ENCODE results near the gene TRAPPC1. TPM values are rescaled to one million over a fixed set of nuclear protein-coding genes. Genes with fewer than 3 reads are reported as not detected.

The TRAPPC1 gene
- total and polyA plus RNA-seq, 2 of the 8 experiments (the other 6 are each of a cell fraction or from before 2014, with no cell fraction given), result 114 to 170 TPM

DNA sequence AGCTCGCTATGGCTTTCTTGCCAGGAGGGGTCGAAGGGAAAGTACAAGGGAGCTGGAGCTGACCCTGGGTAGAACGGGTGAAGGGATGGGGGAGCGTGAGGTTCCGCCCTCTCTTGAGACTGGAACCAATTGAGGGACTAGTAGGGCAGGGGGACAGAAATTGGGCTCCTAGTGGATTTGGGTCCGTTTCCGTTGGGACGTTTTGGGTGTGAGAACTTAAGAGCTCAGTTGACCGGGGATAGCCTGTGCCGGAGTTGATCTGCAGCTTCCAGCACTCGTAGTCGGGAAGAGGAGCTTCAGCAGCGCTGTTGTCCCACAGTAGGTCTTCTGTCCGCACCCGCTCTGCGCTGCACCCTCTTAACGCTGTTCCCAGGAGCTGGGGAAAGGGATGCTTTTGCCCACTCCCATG is 741 bp upstream of the TRAPPC1 start:
- H3K36me3 ChIP-seq (ENCODE audit: control insufficient read depth in 2 of 4, insufficient read depth in 4 of 4, low read length in 3 of 4), result peaks cover 5 to 19% (median 9%) of the 10 kb centered on the region in 4 experiments; a peak in 5 of 8 replicates
- CTCF ChIA-PET (ENCODE audit: partially characterized antibody), result interaction anchor here (0.6 to 5.7 kb wide), 27 partner anchors 10 to 189 kb away, joined by 3 to 33 read pairs (median 4); partner anchors contain the start of gene ALOXE3

More for the DNA sequence above, 741 bp upstream of the TRAPPC1 start:
- Histone ChIP-seq H3K79me1 (ENCODE audit: low read depth, low read length) (no peaks in the 10 kb centered on the region), H3K23me2 (ENCODE audit: low read depth, low read length) (peaks cover 15% of the 10 kb centered on the region), H3K4me1 (replicated peaks in 1 of 4; ENCODE audit: control insufficient read depth in 3 of 4, insufficient read depth in 4 of 4, low read length in 3 of 4) (peaks cover 0 to 5% (median 3%) of the 10 kb centered on the region in 4 experiments; a peak in 4 of 7 replicates), H2BK12ac (ENCODE audit: low read depth, low read length) (no peak overlapping the region), H3K18ac (ENCODE audit: extremely low read depth, low read length) (peak overlapping the region; percentile 97; the same call in 1 of the 2 replicates), H3K27me3 (replicated peaks in 1 of 4; ENCODE audit: control insufficient read depth in 3 of 4, extremely low read depth in 1 of 4, insufficient read depth in 3 of 4, low read length in 3 of 4) (peaks cover 11 to 22% (median 20%) of the 10 kb centered on the region in 4 experiments), H2BK120ac (replicated peaks; ENCODE audit: low read depth, low read length) (no peak overlapping the region), H3K56ac (replicated peaks; ENCODE audit: insufficient read length, low read depth, low read length) (peak overlapping the region; percentile 4), H3K4ac (replicated peaks; ENCODE audit: insufficient read length, low read depth, low read length) (peak overlapping the region; percentile 58), H4K8ac (ENCODE audit: extremely low read depth, insufficient read depth, low read length) (no peak overlapping the region), H3K14ac (ENCODE audit: insufficient read length) (no peak overlapping the region), H3K4me2 (ENCODE audit: insufficient read depth in 1 of 2, low read depth in 2 of 2, low read length in 2 of 2) (peak overlapping the region; percentile 96 to 98), H2BK15ac (ENCODE audit: low read length) (no peak overlapping the region), H3K23ac (ENCODE audit: insufficient read length) (no peak overlapping the region), H4K20me1 (replicated peaks in 1 of 2; ENCODE audit: control insufficient read depth in 1 of 2, insufficient read depth in 2 of 2, low read length in 2 of 2) (peaks cover 0 to 5% of the 10 kb centered on the region in 2 experiments), H2AK5ac (ENCODE audit: low read depth, low read length) (no peak overlapping the region), H3K4me3 (ENCODE audit: extremely low read depth in 1 of 4, insufficient read depth in 2 of 4, low read depth in 3 of 4, low read length in 4 of 4) (peak overlapping the region; percentile 80 to 95 (median 89)), H2BK20ac (ENCODE audit: low read length) (no peak overlapping the region), H2BK5ac (ENCODE audit: low read depth, low read length) (peak overlapping the region; percentile 84; the same call in 1 of the 2 replicates), H3K9me3 (ENCODE audit: insufficient read depth in 2 of 2, low read depth in 1 of 2, low read length in 1 of 2) (no peaks in the 10 kb centered on the region), H3K27ac (ENCODE audit: low read depth, low read length) (0 out of 2 replicates have a peak overlapping the region, but pooled peaks have one; percentile 16), H4K91ac (replicated peaks; ENCODE audit: insufficient read length, low read length) (peak overlapping the region; percentile 48), H2AFZ (ENCODE audit: low read length) (peak overlapping the region; percentile 93), H4K5ac (ENCODE audit: insufficient read length, low read depth, low read length) (peak overlapping the region; percentile 81), H3K79me2 (ENCODE audit: control insufficient read depth in 1 of 2, insufficient read depth in 2 of 2, low read length in 2 of 2) (0 out of 4 replicates have a peak, but pooled peaks cover 0 to 4% of the 10 kb centered on the region in 2 experiments), H3K9ac (replicated peaks in 1 of 4; ENCODE audit: extremely low read depth in 1 of 4, low read depth in 3 of 4, low read length in 3 of 4) (peak overlapping the region in 3 of 4 experiments; percentile 26 to 69 (median 67); a peak in 6 of 7 replicates)
- 5% methylated on average over 17 of the region's 17 CpGs; no CpG with 5 or more reads in 1 of the 2 experiments for WGBS, 2 experiments (ENCODE audit: extremely low coverage in 1 of 2, insufficient coverage in 1 of 2, insufficient read length in 1 of 2, insufficient replicate concordance in 2 of 2, low coverage in 1 of 2, low lambda C conversion rate in 2 of 2, missing lambda C conversion rate in 1 of 2)
- DNase-seq (ENCODE audit: low read depth in 1 of 2, low spot score in 2 of 2) (peak in 1 of 2 experiments; percentile 58), FAIRE-seq (no peak)
- POLR2A ChIA-PET (ENCODE audit: partially characterized antibody), result interaction anchor here (0.5 to 3.3 kb wide), 10 partner anchors 10 to 246 kb away, joined by 3 to 11 read pairs (median 4); partner anchors contain the start of genes NAA38 and RNF227
- TF ChIP-seq KDM4A (IDR thresholded peaks at IDR 0.05; ENCODE audit: low read depth, low read length, severe bottlenecking) (peak; percentile 45), GABPA (IDR thresholded peaks at IDR 0.05; ENCODE audit: borderline replicate concordance, insufficient read depth, low read length) (no peak)
